CD4-positive, CD25-positive, alpha-beta regulatory T cell (primary cell): Measurements from ENCODE around the gene CASS4. TPM values are rescaled to one million over a fixed set of nuclear protein-coding genes. Genes with fewer than 3 reads are reported as not detected.

Experiments
- ATAC-seq, 2 donors: fragments of 150-1000 bp; cut with Tn5 transposase; one replicate each; pipeline ENCODE4 v1.10.0; 2021; ENCODE audit warnings: low read depth in 2 of 2, moderate number of reproducible peaks in 2 of 2, moderate library complexity in 1 of 2
- DNase-seq, 3 donors: peaks; one replicate each; pipeline versions ENCODE4 v3.0.0 to v3.0.0-alpha.2; 2012 to 2022; ENCODE audit warnings: mixed read lengths in 1 of 3
- H3K27ac ChIP-seq: one replicate; pipeline ENCODE4 v1.7.0; 2013; ENCODE audit warnings: mild to moderate bottlenecking, low read length; ENCODE audit not compliant: insufficient read depth, poor library complexity, severe bottlenecking
- H3K27me3 ChIP-seq: one replicate; pipeline ENCODE4 v1.7.0; 2013; ENCODE audit warnings: low read length; ENCODE audit not compliant: control insufficient read depth, insufficient read depth
- H3K36me3 ChIP-seq: one replicate; pipeline ENCODE4 v1.7.0; 2013; ENCODE audit warnings: mild to moderate bottlenecking, low read length, moderate library complexity; ENCODE audit not compliant: control insufficient read depth, insufficient read depth
- H3K4me1 ChIP-seq: 2 replicates; pipeline ENCODE4 v1.7.0; 2013; ENCODE audit warnings: mild to moderate bottlenecking, low read length; ENCODE audit not compliant: insufficient read depth, control insufficient read depth, poor library complexity, severe bottlenecking
- H3K4me3 ChIP-seq: one replicate; pipeline ENCODE4 v1.7.0; 2013; ENCODE audit warnings: low read depth, mild to moderate bottlenecking, low read length, moderate library complexity
- H3K9me3 ChIP-seq, 2 experiments: 1 replicate in 1 of 2; 2 replicates in 1 of 2; pipeline ENCODE4 v1.7.0; 2013; ENCODE audit warnings: low read length in 2 of 2, mild to moderate bottlenecking in 1 of 2, moderate library complexity in 1 of 2; ENCODE audit not compliant: control insufficient read depth in 2 of 2
- H3K27ac Mint-ChIP-seq, 3 donors: one replicate each; pipeline ENCODE4 v1.8.0; 2020 to 2022; ENCODE audit warnings: mild to moderate bottlenecking in 3 of 3, mixed read lengths in 3 of 3, moderate library complexity in 2 of 3
- H3K27me3 Mint-ChIP-seq: one replicate; pipeline ENCODE4 v1.8.0; 2022; ENCODE audit warnings: mild to moderate bottlenecking, mixed read lengths
- H3K36me3 Mint-ChIP-seq: one replicate; pipeline ENCODE4 v1.8.0; 2020; ENCODE audit warnings: mixed read lengths
- H3K4me1 Mint-ChIP-seq, 4 donors: one replicate each; pipeline ENCODE4 v1.8.0; 2020 to 2022; ENCODE audit warnings: mixed read lengths in 4 of 4, mild to moderate bottlenecking in 1 of 4
- H3K4me3 Mint-ChIP-seq, 4 donors: one replicate each; pipeline ENCODE4 v1.8.0; 2020 to 2022; ENCODE audit warnings: mild to moderate bottlenecking in 4 of 4, mixed read lengths in 4 of 4, moderate library complexity in 3 of 4
- H3K9me3 Mint-ChIP-seq, 7 donors: one replicate each; pipeline ENCODE4 v1.8.0; 2020 to 2022; ENCODE audit warnings: mixed read lengths in 7 of 7, mild to moderate bottlenecking in 3 of 7, moderate library complexity in 2 of 7
- polyA plus RNA-seq, 4 donors: library from polyadenylated mRNA; unstranded; fragments of 300-500 nt; fragmentation: Illumina TruSeq; gene quantifications; one replicate each; pipeline ENCODE4 v1.2.3, GENCODE V29; 2021
- total RNA-seq: library from RNA; stranded (reverse); gene quantifications from one replicate; pipeline ENCODE4 v1.2.3, GENCODE V29; 2022

Gene CASS4
- total and polyA plus RNA-seq, 5 donors from 2014 or later: 0.96 to 9.8 (median 3.8) TPM

- H3K4me1 Mint-ChIP-seq: peaks cover 8 to 31% (median 21%) of the 10 kb centered on the region in 4 donors
- no peak for ATAC-seq
- Histone ChIP-seq H3K4me1 (peaks cover 16% of the 10 kb centered on the region), H3K9me3 (no peaks in the 10 kb centered on the region), H3K4me3 (peak overlapping the region; percentile 63), H3K27ac (peak overlapping the region; percentile 43), H3K36me3 (no peaks in the 10 kb centered on the region), H3K27me3 (no peaks in the 10 kb centered on the region)
- H3K4me3 Mint-ChIP-seq: peak overlapping the region; percentile 2 to 88 (median 85)
- peaks cover 7% of the 10 kb centered on the region for H3K36me3 Mint-ChIP-seq
- no peak for DNase-seq
- no peaks in the 10 kb centered on the region for H3K27me3 Mint-ChIP-seq
- H3K27ac Mint-ChIP-seq: peak overlapping the region; percentile 92 to 95 (median 94)
- peaks cover 0 to 3% (median 0%) of the 10 kb centered on the region in 7 donors for H3K9me3 Mint-ChIP-seq
These were observed 17.4 kb downstream of the CASS4 start for GRCh38 chr20:56429502-56429901.

DNA sequence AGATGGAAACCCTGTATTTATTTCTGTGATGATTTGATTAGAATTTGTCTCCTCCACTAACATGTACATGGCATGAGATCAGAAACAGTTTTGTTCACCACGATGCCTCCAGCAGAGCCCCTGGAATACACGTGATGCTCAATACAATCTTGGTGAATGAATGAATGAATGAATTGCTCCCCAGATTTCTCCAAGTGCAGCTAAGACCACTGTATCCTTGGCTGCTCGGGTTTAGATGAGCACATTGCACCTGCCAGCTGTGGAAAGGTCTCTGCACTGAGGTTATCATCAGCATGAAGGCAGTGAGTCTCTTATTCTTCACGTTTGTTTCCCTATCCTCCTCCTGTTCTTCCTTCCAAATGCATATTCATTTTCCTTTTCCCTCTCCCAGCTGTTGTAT lies 17.9 kb downstream of the CASS4 start:
- Mint-ChIP-seq H3K27me3 (no peaks in the 10 kb centered on the region), H3K4me3 (peak overlapping the region; percentile 2 to 88 (median 85)), H3K36me3 (peaks cover 7% of the 10 kb centered on the region), H3K27ac (peak overlapping the region; percentile 92 to 95 (median 94)), H3K9me3 (peaks cover 0 to 3% (median 0%) of the 10 kb centered on the region in 7 donors), H3K4me1 (peaks cover 8 to 31% (median 21%) of the 10 kb centered on the region in 4 donors)
- DNase-seq: no peak
- peak overlapping the region; percentile 63 for H3K4me3 ChIP-seq
- peaks cover 16% of the 10 kb centered on the region for H3K4me1 ChIP-seq
- H3K9me3 ChIP-seq: no peaks in the 10 kb centered on the region
- ATAC-seq: no peak
- no peaks in the 10 kb centered on the region for H3K36me3 ChIP-seq
- no peaks in the 10 kb centered on the region for H3K27me3 ChIP-seq
- H3K27ac ChIP-seq: peak overlapping the region; percentile 43

DNA sequence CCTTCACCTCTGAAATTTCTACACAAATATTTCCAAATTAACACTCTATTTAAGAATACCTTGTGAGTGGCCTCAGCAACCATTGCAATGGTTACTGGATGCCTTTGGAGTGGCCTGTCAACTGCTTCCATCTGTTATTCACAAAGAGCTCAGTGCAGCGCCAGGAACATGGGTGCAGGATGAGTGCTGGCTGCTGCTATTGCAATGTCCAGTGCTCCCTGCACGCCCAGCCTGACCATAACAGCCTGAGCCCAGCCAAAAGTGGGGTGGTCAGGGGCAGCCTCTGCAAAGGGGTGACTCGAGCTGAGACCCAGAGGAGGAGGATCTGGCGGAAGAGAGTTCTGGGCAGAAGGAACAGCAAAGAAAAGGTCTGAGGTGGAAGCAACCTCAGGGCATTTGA lies 18.4 kb downstream of the CASS4 start:
- Mint-ChIP-seq H3K36me3 (peaks cover 7% of the 10 kb centered on the region), H3K27me3 (no peaks in the 10 kb centered on the region), H3K9me3 (peaks cover 0 to 3% (median 0%) of the 10 kb centered on the region in 7 donors), H3K27ac (peak overlapping the region; percentile 92 to 95 (median 94)), H3K4me1 (peaks cover 8 to 31% (median 22%) of the 10 kb centered on the region in 4 donors), H3K4me3 (peak overlapping the region in 1 of 4 donors; percentile 86)
- peaks cover 16% of the 10 kb centered on the region for H3K4me1 ChIP-seq
- no peak overlapping the region for H3K27ac ChIP-seq
- H3K27me3 ChIP-seq: no peaks in the 10 kb centered on the region
- H3K9me3 ChIP-seq: no peaks in the 10 kb centered on the region
- H3K36me3 ChIP-seq: no peaks in the 10 kb centered on the region
- ATAC-seq (no peak), DNase-seq (no peak)
- peak overlapping the region; percentile 63 for H3K4me3 ChIP-seq

- no peak overlapping the region for H3K27ac ChIP-seq
- no peaks in the 10 kb centered on the region for H3K9me3 ChIP-seq
- Mint-ChIP-seq H3K4me3 (no peak overlapping the region), H3K4me1 (peaks cover 8 to 31% (median 22%) of the 10 kb centered on the region in 4 donors), H3K36me3 (peaks cover 7% of the 10 kb centered on the region), H3K9me3 (peaks cover 0 to 3% (median 0%) of the 10 kb centered on the region in 7 donors), H3K27me3 (no peaks in the 10 kb centered on the region), H3K27ac (peak overlapping the region in 1 of 3 donors; percentile 92)
- H3K4me1 ChIP-seq: peaks cover 16% of the 10 kb centered on the region
- no peak for ATAC-seq
- H3K36me3 ChIP-seq: no peaks in the 10 kb centered on the region
- no peak overlapping the region for H3K4me3 ChIP-seq
- no peaks in the 10 kb centered on the region for H3K27me3 ChIP-seq
- no peak for DNase-seq
These were observed 18.9 kb downstream of the CASS4 start for GRCh38 chr20:56430957-56431356.

GRCh38 chr20:56431471-56431870 lies 19.4 kb downstream of the CASS4 start:
- no peaks in the 10 kb centered on the region for H3K9me3 ChIP-seq
- H3K27me3 Mint-ChIP-seq: no peaks in the 10 kb centered on the region
- peaks cover 7% of the 10 kb centered on the region for H3K36me3 Mint-ChIP-seq
- no peaks in the 10 kb centered on the region for H3K36me3 ChIP-seq
- H3K9me3 Mint-ChIP-seq: peaks cover 0 to 3% (median 0%) of the 10 kb centered on the region in 7 donors
- H3K27me3 ChIP-seq: no peaks in the 10 kb centered on the region
- no peak overlapping the region for H3K4me3 Mint-ChIP-seq
- no peak overlapping the region for H3K27ac ChIP-seq
- ATAC-seq: no peak
- peaks cover 8 to 31% (median 22%) of the 10 kb centered on the region in 4 donors for H3K4me1 Mint-ChIP-seq
- H3K27ac Mint-ChIP-seq: no peak overlapping the region
- DNase-seq: no peak
- H3K4me3 ChIP-seq: no peak overlapping the region
- peaks cover 16% of the 10 kb centered on the region for H3K4me1 ChIP-seq

DNA sequence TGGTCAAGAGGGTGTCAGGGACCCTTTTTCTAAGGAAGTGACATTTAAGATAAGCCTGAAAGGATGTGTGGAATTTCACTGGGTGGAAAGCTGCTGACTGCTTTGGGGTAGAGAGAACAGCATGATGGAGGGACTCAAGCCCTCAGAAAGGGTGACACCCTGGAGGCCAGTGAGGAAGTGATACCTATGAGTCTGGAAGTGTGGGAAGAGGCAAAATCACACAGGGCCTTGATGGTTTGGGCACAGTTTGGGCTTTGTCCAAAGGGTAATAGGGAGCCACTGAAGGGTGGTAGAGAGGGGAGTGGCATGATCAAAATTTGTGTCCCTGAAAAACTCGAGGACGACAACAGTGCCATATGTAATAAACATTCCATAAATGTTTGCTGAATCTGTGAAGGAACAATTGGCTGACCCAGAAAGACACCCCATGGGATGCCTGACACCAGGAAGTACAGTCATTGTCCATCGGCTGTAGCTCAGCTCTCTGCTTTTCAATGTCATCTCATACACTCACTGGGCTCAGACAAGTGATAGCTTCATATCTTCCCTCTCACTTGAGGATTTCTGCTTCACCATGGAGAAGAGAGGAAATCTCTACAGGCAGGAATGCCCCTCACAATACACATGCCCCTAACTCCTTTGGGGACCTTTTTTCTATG lies 21.3 kb downstream of the CASS4 start:
- no peak overlapping the region for H3K27ac ChIP-seq
- Mint-ChIP-seq H3K4me3 (no peak overlapping the region), H3K27me3 (no peaks in the 10 kb centered on the region), H3K9me3 (peaks cover 0 to 3% (median 0%) of the 10 kb centered on the region in 7 donors), H3K27ac (peak overlapping the region in 1 of 3 donors; percentile 48), H3K4me1 (peaks cover 11 to 27% (median 18%) of the 10 kb centered on the region in 4 donors), H3K36me3 (peaks cover 7% of the 10 kb centered on the region)
- H3K4me3 ChIP-seq: no peak overlapping the region
- H3K36me3 ChIP-seq: no peaks in the 10 kb centered on the region
- H3K4me1 ChIP-seq: peaks cover 16% of the 10 kb centered on the region
- H3K9me3 ChIP-seq: no peaks in the 10 kb centered on the region
- DNase-seq (no peak), ATAC-seq (no peak)
- no peaks in the 10 kb centered on the region for H3K27me3 ChIP-seq

DNA sequence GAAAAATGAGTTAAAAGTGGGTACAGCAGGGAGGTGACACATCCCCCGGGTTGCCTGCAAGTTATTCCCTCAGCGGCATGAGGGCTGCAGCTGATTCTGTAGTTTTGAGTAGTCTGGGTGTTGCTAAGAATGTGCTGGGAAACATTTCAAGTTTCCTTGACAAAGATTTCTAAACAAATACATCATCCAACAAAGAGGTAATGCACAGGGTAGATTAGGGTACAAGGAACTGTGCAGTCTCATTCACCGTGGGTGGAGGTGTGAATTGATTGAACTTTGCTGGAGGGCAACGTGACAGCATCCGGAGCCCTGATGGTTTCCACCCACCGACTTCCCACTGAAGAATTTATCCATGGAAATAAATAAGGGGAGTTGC lies 21.8 kb downstream of the CASS4 start:
- Histone ChIP-seq H3K9me3 (no peaks in the 10 kb centered on the region), H3K36me3 (no peaks in the 10 kb centered on the region), H3K27me3 (no peaks in the 10 kb centered on the region), H3K27ac (no peak overlapping the region), H3K4me1 (peaks cover 13% of the 10 kb centered on the region), H3K4me3 (no peak overlapping the region)
- peaks cover 0 to 3% (median 0%) of the 10 kb centered on the region in 7 donors for H3K9me3 Mint-ChIP-seq
- DNase-seq (no peak), ATAC-seq (no peak)
- H3K36me3 Mint-ChIP-seq: peaks cover 7% of the 10 kb centered on the region
- peaks cover 13 to 24% (median 19%) of the 10 kb centered on the region in 4 donors for H3K4me1 Mint-ChIP-seq
- no peak overlapping the region for H3K4me3 Mint-ChIP-seq
- H3K27ac Mint-ChIP-seq: no peak overlapping the region
- no peaks in the 10 kb centered on the region for H3K27me3 Mint-ChIP-seq
